Measurements from ENCODE around the gene ATP10B.

DNA sequence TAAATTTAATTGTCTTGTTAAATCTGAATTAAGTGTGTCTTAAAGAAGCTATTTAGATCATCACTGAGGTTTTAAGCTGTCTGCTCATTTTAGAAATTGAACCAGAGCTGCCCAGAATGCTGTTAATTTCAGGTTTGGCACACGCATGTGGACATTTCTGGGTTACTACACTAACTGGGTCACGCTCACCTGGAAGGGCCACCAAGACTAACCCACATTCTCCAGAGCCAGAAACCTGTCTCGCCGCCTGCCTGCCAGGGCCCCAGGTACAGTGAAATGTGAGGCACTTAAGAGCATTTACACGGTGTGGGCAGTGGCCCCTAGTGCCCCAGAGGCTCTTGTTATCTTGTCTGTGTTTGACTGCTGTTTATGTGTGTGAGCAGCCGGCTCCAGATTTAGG lies 46.6 kb downstream of the ATP10B start:
- TF ChIP-seq POLR2A (IDR thresholded peaks at IDR 0.05) = no peak
- TF ChIP-seq, protein P1, sequence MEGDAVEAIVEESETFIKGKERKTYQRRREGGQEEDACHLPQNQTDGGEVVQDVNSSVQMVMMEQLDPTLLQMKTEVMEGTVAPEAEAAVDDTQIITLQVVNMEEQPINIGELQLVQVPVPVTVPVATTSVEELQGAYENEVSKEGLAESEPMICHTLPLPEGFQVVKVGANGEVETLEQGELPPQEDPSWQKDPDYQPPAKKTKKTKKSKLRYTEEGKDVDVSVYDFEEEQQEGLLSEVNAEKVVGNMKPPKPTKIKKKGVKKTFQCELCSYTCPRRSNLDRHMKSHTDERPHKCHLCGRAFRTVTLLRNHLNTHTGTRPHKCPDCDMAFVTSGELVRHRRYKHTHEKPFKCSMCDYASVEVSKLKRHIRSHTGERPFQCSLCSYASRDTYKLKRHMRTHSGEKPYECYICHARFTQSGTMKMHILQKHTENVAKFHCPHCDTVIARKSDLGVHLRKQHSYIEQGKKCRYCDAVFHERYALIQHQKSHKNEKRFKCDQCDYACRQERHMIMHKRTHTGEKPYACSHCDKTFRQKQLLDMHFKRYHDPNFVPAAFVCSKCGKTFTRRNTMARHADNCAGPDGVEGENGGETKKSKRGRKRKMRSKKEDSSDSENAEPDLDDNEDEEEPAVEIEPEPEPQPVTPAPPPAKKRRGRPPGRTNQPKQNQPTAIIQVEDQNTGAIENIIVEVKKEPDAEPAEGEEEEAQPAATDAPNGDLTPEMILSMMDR (IDR thresholded peaks at IDR 0.05) = no peak

Measured in adrenal gland (tissue), 5 donors.